ENCODE measurements around the gene ZNF155. TPM values are rescaled to one million over a fixed set of nuclear protein-coding genes. Genes with fewer than 3 reads are reported as not detected.
A peak's percentile ranks its signal among the peaks of the same experiment; 100 is the strongest.

ZNF155 gene
- polyA plus RNA-seq, 1 experiment: 8.2 TPM

GRCh38 chr19:43957891-43958290 is 26.1 kb upstream of the ZNF155 start:
- Histone ChIP-seq H3K4me3 (ENCODE audit: low read depth, low read length) (no peak overlapping the region), H3K9me3 (ENCODE audit: control insufficient read depth, insufficient read depth, low read length) (peaks cover 22% of the 10 kb centered on the region), H3K27ac (ENCODE audit: low read depth, low read length) (peak overlapping the region; percentile 42), H3K27me3 (ENCODE audit: control insufficient read depth, insufficient read depth, low read length) (no peaks in the 10 kb centered on the region)
- peak; percentile 80 for DNase-seq (ENCODE audit: low read depth, low spot score)
- ChIA-PET CTCF (no interaction called here), POLR2A (no interaction called here)
- no peak for TF ChIP-seq CTCF (IDR thresholded peaks at IDR 0.05; ENCODE audit: low read depth, low read length)

GRCh38 chr19:43960411-43960810 is 23.6 kb upstream of the ZNF155 start:
- Histone ChIP-seq H3K27me3 (ENCODE audit: control insufficient read depth, insufficient read depth, low read length) (no peaks in the 10 kb centered on the region), H3K4me3 (ENCODE audit: low read depth, low read length) (no peak overlapping the region), H3K27ac (ENCODE audit: low read depth, low read length) (no peak overlapping the region), H3K9me3 (ENCODE audit: control insufficient read depth, insufficient read depth, low read length) (peaks cover 31% of the 10 kb centered on the region)
- ChIA-PET CTCF (no interaction called here), POLR2A (no interaction called here)
- no peak for TF ChIP-seq CTCF (IDR thresholded peaks at IDR 0.05; ENCODE audit: low read depth, low read length)
- DNase-seq (ENCODE audit: low read depth, low spot score): no peak

GRCh38 chr19:43966079-43966694 is 17.8 kb upstream of the ZNF155 start:
- TF ChIP-seq CTCF (IDR thresholded peaks at IDR 0.05; ENCODE audit: low read depth, low read length): no peak
- Histone ChIP-seq H3K9me3 (ENCODE audit: control insufficient read depth, insufficient read depth, low read length) (peaks cover 54% of the 10 kb centered on the region), H3K27ac (ENCODE audit: low read depth, low read length) (no peak overlapping the region), H3K27me3 (ENCODE audit: control insufficient read depth, insufficient read depth, low read length) (no peaks in the 10 kb centered on the region), H3K4me3 (ENCODE audit: low read depth, low read length) (no peak overlapping the region)
- CTCF ChIA-PET: no interaction called here
- POLR2A ChIA-PET: interaction anchor here (0.7 kb wide), 1 partner anchor 17 kb away, joined by 3 read pairs; no protein-coding TSS in a partner anchor
- DNase-seq (ENCODE audit: low read depth, low spot score): no peak

GRCh38 chr19:43976732-43977131 is 7.3 kb upstream of the ZNF155 start:
- H3K9me3 ChIP-seq (ENCODE audit: control insufficient read depth, insufficient read depth, low read length): peaks cover 9% of the 10 kb centered on the region
- CTCF ChIA-PET: no interaction called here

More at GRCh38 chr19:43976732-43977131, 7.3 kb upstream of the ZNF155 start:
- no peak overlapping the region for H3K27ac ChIP-seq (ENCODE audit: low read depth, low read length)
- no peak overlapping the region for H3K4me3 ChIP-seq (ENCODE audit: low read depth, low read length)
- no peak for TF ChIP-seq CTCF (IDR thresholded peaks at IDR 0.05; ENCODE audit: low read depth, low read length)
- POLR2A ChIA-PET: no interaction called here
- no peaks in the 10 kb centered on the region for H3K27me3 ChIP-seq (ENCODE audit: control insufficient read depth, insufficient read depth, low read length)
- no peak for DNase-seq (ENCODE audit: low read depth, low spot score)
